Smooth muscle cell (in vitro differentiated cells): ENCODE measurements around the gene BIRC3. TPM values are rescaled to one million over a fixed set of nuclear protein-coding genes. Genes with fewer than 3 reads are reported as not detected.
"Not testable (repeated sequence)": the region's sequence is repeated elsewhere in the genome, so short reads cannot be mapped to it uniquely, and the experiment has no call there.

Source experiments
- DNase-seq: peaks from one replicate; lab custom pipeline; 2025; ENCODE audit not compliant: unreplicated experiment; lab: John Stamatoyannopoulos, UW
- H2AFZ ChIP-seq: fragments of 200-600 bp; sonication (generic); 2 replicates; pipeline ENCODE4 v1.6.0; 2016; ENCODE audit warnings: antibody characterized with exemption, low read depth, mild to moderate bottlenecking
- H3F3A ChIP-seq: fragments of 200-600 bp; sonication (generic); 2 replicates; pipeline ENCODE4 v1.6.0; 2017; ENCODE audit warnings: antibody characterized with exemption, low read depth
- H3K27ac ChIP-seq: fragments of 200-600 bp; sonication (generic); 2 replicates; pipeline ENCODE4 v1.5.1; 2016; ENCODE audit warnings: low read depth, mild to moderate bottlenecking
- H3K27me3 ChIP-seq: fragments of 200-600 bp; sonication (generic); 2 replicates; pipeline ENCODE4 v1.6.1; 2016; ENCODE audit warnings: low read depth, mild to moderate bottlenecking
- H3K36me3 ChIP-seq: fragments of 200-600 bp; sonication (generic); 2 replicates; pipeline ENCODE4 v1.5.1; 2016; ENCODE audit warnings: low read depth
- H3K4me1 ChIP-seq: fragments of 200-600 bp; sonication (generic); 2 replicates; pipeline ENCODE4 v1.5.1; 2016; ENCODE audit warnings: low read depth
- H3K4me2 ChIP-seq: fragments of 200-600 bp; sonication (generic); 2 replicates; pipeline ENCODE4 v1.6.0; 2016; ENCODE audit warnings: mild to moderate bottlenecking
- H3K4me3 ChIP-seq: fragments of 200-600 bp; sonication (generic); 2 replicates; pipeline ENCODE4 v1.5.1; 2016; ENCODE audit warnings: mild to moderate bottlenecking
- H3K79me2 ChIP-seq: fragments of 200-600 bp; sonication (generic); 2 replicates; pipeline ENCODE4 v1.6.0; 2016; ENCODE audit warnings: low read depth, mild to moderate bottlenecking
- H3K9ac ChIP-seq: fragments of 200-600 bp; sonication (generic); 2 replicates; pipeline ENCODE4 v1.6.0; 2016; ENCODE audit warnings: low read depth
- H3K9me3 ChIP-seq: fragments of 200-600 bp; sonication (generic); replicated peaks from 2 replicates; pipeline ENCODE4 v1.5.1; 2016; ENCODE audit warnings: low read depth
- H4K20me1 ChIP-seq: fragments of 200-600 bp; sonication (generic); 2 replicates; pipeline ENCODE4 v1.6.0; 2016; ENCODE audit warnings: low read depth
- WGBS: methylation state at CpG from one replicate; pipeline ENCODE4 v1.1.7; 2016; ENCODE audit warnings: low lambda C conversion rate; 5-methylcytosine and 5-hydroxymethylcytosine counted together
- polyA plus RNA-seq: library from polyadenylated mRNA; unstranded; fragments of >200 nt; fragmentation: Nextera tagmentation; extraction: Ambion mirVana; gene quantifications from 2 replicates; pipeline ENCODE4 v1.2.1, GENCODE V29; 2016
- total RNA-seq: library from RNA; depleted of rRNA; stranded (reverse); fragments of >200 nt; gene quantifications from 2 replicates; pipeline ENCODE4 v1.2.3, GENCODE V29; 2014
- TF ChIP-seq, protein P1 (sequence below): fragments of 200-600 bp; sonication (generic); IDR thresholded peaks from 2 replicates; pipeline ENCODE4 v1.5.1; 2017; ENCODE audit warnings: borderline replicate concordance, mild to moderate bottlenecking, antibody characterized with exemption; ENCODE audit not compliant: insufficient read depth, poor library complexity, severe bottlenecking

Gene BIRC3
- total and polyA plus RNA-seq, 2 experiments from 2014 or later = 0.94 to 1.6 TPM

DNA sequence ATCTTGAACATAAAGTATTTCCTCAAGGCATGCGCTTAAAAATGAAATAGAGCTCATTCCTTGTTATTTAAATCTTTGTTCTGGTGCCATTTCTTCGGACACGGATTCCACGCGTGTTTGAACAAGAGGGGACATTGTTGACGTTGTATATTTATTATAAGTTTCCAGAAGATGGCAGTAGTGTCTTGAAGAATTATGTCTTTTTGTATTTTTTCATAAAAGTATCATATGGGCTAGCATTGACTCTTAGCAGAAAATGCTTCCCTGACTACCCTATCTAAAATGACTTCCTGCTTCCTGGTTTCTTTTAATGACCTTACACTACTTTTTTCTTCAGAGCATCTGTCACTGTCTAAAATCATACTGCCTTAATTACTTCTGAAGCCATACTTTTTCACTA lies 50.1 kb downstream of the BIRC3 start:
- Histone ChIP-seq H3K4me2 (no peak overlapping the region), H3K27me3 (no peaks in the 10 kb centered on the region), H3K9ac (no peak overlapping the region), H3K79me2 (peaks cover 27% of the 10 kb centered on the region), H3K4me1 (no peaks in the 10 kb centered on the region), H3K36me3 (peaks cover 40% of the 10 kb centered on the region), H2AFZ (no peak overlapping the region), H3F3A (peaks cover 15% of the 10 kb centered on the region), H3K27ac (no peak overlapping the region), H3K9me3 (no peaks in the 10 kb centered on the region), H4K20me1 (no peaks in the 10 kb centered on the region), H3K4me3 (no peak overlapping the region)
- TF ChIP-seq, protein P1, sequence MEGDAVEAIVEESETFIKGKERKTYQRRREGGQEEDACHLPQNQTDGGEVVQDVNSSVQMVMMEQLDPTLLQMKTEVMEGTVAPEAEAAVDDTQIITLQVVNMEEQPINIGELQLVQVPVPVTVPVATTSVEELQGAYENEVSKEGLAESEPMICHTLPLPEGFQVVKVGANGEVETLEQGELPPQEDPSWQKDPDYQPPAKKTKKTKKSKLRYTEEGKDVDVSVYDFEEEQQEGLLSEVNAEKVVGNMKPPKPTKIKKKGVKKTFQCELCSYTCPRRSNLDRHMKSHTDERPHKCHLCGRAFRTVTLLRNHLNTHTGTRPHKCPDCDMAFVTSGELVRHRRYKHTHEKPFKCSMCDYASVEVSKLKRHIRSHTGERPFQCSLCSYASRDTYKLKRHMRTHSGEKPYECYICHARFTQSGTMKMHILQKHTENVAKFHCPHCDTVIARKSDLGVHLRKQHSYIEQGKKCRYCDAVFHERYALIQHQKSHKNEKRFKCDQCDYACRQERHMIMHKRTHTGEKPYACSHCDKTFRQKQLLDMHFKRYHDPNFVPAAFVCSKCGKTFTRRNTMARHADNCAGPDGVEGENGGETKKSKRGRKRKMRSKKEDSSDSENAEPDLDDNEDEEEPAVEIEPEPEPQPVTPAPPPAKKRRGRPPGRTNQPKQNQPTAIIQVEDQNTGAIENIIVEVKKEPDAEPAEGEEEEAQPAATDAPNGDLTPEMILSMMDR = peak; percentile 25
- WGBS = 96% methylated on average over 6 of the region's 6 CpGs
- DNase-seq = no peak

DNA sequence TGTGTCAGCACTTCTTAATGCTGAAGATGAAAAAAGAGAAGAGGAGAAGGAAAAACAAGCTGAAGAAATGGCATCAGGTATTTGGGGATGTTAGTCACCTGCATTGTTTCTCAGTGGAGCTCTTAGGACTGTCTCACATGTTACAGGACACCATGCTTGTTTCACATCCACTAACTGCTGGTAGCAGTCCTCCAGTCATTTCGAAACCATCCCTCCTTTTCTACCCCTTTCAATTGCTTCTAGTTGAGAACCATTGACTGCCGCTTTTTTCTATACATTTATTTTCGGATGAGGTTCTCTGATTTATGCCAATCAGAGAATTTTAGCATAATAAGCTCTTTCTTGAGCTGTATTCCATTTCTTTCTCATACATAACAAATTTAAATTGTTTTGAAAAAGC lies 51.2 kb downstream of the BIRC3 start:
- H3F3A ChIP-seq = peaks cover 12% of the 10 kb centered on the region
- no peaks in the 10 kb centered on the region for H3K4me1 ChIP-seq
- H3K79me2 ChIP-seq = peaks cover 24% of the 10 kb centered on the region
- no peak overlapping the region for H3K4me2 ChIP-seq
- H3K9ac ChIP-seq = no peak overlapping the region
- no peak overlapping the region for H3K27ac ChIP-seq
- no peak for DNase-seq
- H3K27me3 ChIP-seq = no peaks in the 10 kb centered on the region
- H3K4me3 ChIP-seq = no peak overlapping the region
- no peaks in the 10 kb centered on the region for H4K20me1 ChIP-seq
- H3K36me3 ChIP-seq = peaks cover 29% of the 10 kb centered on the region
- H2AFZ ChIP-seq = no peak overlapping the region
- 97% methylated on average over 3 of the region's 3 CpGs for WGBS
- no peaks in the 10 kb centered on the region for H3K9me3 ChIP-seq
- TF ChIP-seq, protein P1 = no peak

DNA sequence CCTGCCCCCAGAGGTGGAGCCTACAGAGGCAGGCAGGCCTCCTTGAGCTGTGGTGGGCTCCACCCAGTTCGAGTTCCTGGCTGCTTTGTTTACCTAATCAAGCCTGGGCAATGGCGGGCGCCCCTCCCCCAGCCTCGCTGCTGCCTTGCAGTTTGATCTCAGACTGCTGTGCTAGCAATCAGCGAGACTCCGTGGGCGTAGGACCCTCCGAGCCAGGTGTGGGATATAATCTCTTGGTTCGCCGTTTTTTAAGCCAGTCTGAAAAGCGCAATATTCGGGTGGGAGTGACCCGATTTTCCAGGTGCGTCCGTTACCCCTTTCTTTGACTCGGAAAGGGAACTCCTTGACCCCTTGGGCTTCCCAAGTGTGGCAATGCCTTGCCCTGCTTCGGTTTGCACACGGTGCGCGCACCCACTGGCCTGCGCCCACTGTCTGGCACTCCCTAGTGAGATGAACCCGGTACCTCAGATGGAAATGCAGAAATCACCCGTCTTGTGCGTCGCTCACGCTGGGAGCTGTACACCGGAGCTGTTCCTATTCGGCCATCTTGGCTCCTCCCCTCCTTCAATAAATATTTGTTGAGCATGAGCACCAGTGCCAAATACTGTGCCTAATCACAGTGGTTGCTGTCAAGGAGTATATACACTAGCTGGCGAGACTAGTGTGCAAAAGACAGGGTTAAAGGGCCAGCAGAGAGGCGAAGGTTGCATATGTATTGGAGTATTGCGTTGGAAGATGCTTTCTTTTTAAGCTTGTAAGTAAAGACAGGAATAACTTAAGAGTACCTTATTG lies 57.5 kb downstream of the BIRC3 start:
- H3K4me1 ChIP-seq, H3K27me3 ChIP-seq, DNase-seq, H3F3A ChIP-seq, H3K9ac ChIP-seq, H3K9me3 ChIP-seq, H3K27ac ChIP-seq, H2AFZ ChIP-seq: not testable (repeated sequence)
- Histone ChIP-seq H3K4me3 (peak overlapping the region; percentile 23), H3K79me2 (peaks cover 13% of the 10 kb centered on the region), H4K20me1 (peaks cover 42% of the 10 kb centered on the region), H3K36me3 (peaks cover 17% of the 10 kb centered on the region), H3K4me2 (peak overlapping the region; percentile 71)
- 37% methylated on average over 31 of the region's 31 CpGs for WGBS

DNA sequence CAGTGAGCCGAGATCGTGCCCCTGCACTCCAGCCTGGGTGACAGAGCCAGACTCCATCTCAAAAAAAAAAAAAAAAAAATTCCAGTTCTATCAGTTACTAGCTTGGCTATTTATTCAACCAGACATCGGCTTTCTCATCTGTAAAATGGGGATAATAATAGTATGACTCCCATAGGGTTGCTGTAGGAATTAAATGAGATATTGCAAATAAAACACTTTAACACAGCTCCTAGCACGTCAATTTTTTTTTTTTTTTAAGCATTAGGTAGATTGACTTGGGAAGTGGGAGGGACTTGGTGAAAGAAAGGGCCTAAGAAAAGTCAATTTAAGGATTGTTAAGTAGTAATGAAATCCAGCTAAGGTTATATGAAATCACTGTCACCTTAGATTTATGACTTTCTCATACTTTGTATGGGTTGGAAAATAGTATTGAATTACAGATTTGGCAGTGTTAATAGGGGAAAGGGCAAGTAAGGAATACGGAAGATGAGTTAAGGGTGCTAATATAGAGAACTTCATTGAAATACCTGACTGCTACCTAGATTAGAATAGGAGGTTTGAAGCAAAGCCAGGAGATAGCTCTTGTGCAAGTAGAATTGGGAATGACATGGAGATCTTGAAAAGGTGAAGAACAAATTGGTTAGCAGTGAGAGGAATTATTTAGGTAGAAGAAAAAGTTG lies 58.6 kb downstream of the BIRC3 start:
- H3K9me3 ChIP-seq = no peaks in the 10 kb centered on the region
- no peak overlapping the region for H2AFZ ChIP-seq
- H4K20me1 ChIP-seq = peaks cover 42% of the 10 kb centered on the region
- H3K27ac ChIP-seq = no peak overlapping the region
- no peaks in the 10 kb centered on the region for H3K4me1 ChIP-seq
- no peak overlapping the region for H3K9ac ChIP-seq
- no peak overlapping the region for H3K4me2 ChIP-seq
- H3K79me2 ChIP-seq = peaks cover 13% of the 10 kb centered on the region
- H3F3A ChIP-seq = no peaks in the 10 kb centered on the region
- H3K36me3 ChIP-seq = peaks cover 17% of the 10 kb centered on the region
- H3K4me3 ChIP-seq = no peak overlapping the region
- no peak for DNase-seq
- TF ChIP-seq, protein P1 = no peak
- 97% methylated on average over 5 of the region's 5 CpGs for WGBS
- no peaks in the 10 kb centered on the region for H3K27me3 ChIP-seq
